Measurements from ENCODE around the gene SPOCK2.

SPOCK2 gene

DNA sequence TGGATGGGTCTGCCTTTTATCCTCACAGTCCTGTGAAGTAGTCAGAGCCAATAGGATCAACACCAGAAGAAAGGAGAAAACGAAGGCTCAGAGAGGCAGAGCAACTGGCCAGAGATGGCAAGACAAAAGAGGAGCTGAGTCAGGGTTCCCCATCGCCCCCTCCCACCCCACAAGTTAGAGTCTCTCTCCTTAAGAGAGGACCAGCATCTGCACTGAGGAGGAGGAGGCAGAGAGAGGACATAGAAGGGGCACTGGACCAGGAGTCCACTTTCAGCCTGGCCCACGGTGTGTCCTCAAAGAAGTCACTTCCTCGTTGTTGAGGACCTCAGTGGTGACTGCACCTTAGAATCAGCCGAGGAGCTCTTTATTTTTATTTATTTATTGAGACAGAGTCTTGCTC, 11.6 kb downstream of the SPOCK2 start:
- no peak for DNase-seq (ENCODE audit: low read depth)
- H3K4me3 ChIP-seq (ENCODE audit: low read length): no peak overlapping the region

DNA sequence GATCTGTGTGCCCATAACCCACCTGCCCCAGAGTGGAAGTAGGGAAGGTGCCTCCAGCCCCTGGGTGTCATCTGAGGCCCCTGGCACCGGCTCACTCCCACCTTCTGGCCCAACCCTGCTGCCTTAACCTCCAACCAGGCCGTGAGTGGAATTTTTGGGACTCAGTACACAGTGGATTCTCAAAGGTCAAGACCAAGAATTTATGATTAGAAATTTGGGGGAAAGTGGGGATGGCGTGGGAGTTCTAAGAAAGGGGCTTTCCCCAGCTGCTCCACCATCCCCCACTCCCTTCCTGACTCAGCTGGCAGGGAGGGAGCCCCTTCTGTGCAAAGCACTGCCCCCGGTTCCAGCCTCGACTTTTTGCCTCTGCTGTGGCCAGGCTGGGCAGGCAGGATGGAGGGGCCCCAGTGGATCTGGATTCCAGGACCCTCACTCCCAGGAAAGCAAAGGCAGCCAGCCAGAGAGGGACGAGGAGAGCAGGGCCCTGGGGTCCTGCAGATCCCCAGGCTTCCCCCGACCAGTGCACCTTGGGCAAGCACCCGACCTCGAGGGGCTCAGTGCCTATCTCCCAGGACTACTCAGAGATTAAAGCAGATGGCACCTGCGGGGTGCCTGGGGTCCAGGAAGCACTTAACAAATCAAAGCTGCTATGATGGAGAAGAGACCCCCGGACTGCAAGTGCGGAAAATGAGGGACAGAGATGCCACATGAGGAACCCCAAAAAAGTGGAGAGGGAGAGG, 12.8 kb downstream of the SPOCK2 start:
- no peak for DNase-seq (ENCODE audit: low read depth)
- no peak overlapping the region for H3K4me3 ChIP-seq (ENCODE audit: low read length)
- TF ChIP-seq, protein P1, sequence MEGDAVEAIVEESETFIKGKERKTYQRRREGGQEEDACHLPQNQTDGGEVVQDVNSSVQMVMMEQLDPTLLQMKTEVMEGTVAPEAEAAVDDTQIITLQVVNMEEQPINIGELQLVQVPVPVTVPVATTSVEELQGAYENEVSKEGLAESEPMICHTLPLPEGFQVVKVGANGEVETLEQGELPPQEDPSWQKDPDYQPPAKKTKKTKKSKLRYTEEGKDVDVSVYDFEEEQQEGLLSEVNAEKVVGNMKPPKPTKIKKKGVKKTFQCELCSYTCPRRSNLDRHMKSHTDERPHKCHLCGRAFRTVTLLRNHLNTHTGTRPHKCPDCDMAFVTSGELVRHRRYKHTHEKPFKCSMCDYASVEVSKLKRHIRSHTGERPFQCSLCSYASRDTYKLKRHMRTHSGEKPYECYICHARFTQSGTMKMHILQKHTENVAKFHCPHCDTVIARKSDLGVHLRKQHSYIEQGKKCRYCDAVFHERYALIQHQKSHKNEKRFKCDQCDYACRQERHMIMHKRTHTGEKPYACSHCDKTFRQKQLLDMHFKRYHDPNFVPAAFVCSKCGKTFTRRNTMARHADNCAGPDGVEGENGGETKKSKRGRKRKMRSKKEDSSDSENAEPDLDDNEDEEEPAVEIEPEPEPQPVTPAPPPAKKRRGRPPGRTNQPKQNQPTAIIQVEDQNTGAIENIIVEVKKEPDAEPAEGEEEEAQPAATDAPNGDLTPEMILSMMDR (IDR thresholded peaks at IDR 0.05; ENCODE audit: insufficient read depth, low read depth, low read length, missing control alignments): no peak

More for the DNA sequence above, 11.6 kb downstream of the SPOCK2 start:
- TF ChIP-seq, protein P1 (IDR thresholded peaks at IDR 0.05; ENCODE audit: insufficient read depth, low read depth, low read length, missing control alignments): no peak

DNA sequence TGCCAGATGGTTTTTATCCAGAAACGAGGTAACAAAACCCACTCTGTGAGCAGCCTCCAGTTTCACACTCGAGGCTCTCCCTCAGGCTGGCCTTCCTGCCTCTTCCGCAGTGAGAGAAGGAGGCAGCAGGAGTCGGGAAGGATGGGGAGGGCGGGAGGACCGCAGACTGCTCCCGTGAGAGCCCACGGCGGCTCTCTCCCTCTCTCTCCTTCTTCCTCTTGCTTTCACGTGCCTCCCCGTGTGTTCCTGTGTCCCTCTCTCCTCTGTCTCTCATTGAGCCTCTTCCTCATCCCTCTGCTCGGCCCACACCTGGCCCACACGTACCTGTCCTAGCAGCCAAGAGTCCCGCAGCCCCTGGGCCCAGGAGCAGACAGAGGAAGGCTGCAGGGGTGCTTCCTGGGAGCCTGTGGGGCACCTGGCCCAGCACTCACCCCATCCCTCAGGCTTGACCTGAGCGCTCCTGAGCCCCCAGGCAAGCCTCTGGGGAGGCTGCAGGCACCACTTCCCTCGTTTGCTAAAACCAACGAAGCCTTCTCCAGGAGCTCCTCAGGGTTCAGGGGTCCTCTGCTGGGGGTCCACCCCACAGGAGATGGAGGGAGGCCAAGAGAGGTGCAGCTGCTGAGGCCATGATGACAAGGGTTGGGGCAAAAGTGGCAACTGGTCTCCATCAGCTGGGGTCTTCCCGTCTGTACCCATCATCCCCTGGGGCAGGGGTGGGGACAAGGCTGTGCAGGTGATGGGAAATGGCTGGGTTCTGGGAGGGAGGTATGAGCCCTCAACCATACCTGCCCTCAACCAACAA, 13.6 kb downstream of the SPOCK2 start:
- no peak overlapping the region for H3K4me3 ChIP-seq (ENCODE audit: low read length)
- no peak for DNase-seq (ENCODE audit: low read depth)
- TF ChIP-seq, protein P1 (IDR thresholded peaks at IDR 0.05; ENCODE audit: insufficient read depth, low read depth, low read length, missing control alignments): no peak

DNA sequence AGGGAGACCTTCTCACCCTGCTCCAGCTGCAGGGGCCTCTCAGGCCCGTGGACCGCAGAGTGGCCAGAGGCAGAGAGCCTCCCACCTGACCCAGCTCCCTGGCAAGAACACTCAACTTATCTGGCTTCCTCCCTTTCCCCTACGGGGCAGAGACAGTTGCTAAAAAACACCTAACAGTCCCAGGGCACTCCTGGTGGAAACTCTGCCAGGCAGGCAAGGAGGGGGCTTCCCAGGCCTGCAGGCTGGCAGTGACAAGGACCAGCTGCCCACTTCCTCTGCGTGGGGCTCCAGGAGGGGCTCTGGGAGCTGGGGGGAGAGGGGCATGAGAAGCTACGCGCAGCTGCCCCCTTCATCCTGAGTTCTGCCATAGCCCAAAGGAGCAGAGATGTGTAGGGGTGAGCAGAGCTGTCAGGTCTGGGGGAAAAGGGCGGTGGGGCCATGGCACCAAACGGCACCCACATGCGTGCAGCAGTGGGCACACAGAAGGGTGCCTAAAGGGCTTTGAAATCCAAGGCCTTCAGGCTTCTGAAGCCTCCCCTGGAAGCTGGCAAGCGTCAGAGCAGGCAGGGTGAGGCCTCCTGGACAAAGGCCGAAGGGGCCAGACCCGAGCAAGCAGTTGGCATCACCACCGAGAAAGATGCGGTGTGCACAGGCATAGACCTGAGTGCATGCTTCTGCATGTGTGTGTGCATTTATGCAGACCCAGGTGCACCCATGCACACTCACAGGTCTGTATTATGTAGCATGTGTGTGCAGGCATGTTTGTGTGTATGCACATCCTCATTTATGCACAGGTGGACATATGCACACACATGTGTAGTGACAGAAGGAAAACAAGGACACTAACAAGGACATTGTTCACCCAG, 14.4 kb downstream of the SPOCK2 start:
- TF ChIP-seq, protein P1 (IDR thresholded peaks at IDR 0.05; ENCODE audit: insufficient read depth, low read depth, low read length, missing control alignments): no peak
- no peak for DNase-seq (ENCODE audit: low read depth)
- H3K4me3 ChIP-seq (ENCODE audit: low read length): no peak overlapping the region

DNA sequence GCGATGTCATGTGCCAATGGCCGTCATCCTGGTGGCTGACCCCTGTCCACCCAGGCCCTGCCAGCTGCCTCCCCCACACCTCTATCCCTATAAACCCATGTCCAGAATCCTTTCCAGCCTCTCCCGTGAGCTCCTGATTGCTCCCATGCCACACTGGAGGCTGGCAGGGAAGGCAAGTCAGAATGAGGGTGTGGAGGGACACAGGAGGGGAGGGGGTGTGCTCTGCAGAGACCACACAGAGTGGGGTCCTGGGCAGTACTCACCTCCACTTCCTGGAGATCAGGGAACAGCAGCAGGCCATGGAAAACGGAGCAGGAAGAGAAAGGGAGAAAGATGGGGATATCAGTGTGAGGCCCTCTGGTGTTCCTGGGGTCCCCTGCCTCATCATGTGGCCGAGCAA, 15.7 kb downstream of the SPOCK2 start:
- DNase-seq (ENCODE audit: low read depth): no peak
- TF ChIP-seq, protein P1 (IDR thresholded peaks at IDR 0.05; ENCODE audit: insufficient read depth, low read depth, low read length, missing control alignments): no peak
- no peak overlapping the region for H3K4me3 ChIP-seq (ENCODE audit: low read length)

DNA sequence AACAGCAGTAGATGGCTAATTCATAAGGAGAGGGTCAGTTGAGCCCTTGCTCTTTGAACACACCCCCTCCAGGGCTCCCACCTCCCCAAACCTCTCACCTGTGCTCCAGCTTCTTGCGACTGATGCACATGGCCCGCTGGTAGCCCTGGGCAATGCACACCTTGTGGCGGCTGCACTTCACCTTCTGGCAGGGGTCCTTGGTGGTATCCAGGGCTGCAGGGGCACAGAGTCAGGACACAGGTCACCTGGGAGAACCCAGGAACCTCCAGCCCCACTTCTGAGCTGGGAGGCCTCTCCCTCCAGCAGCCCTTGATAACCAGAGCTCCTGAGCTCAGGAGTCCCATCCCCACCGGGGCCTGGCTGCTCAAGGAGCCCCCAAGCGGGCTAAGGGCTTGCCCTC, 16.3 kb downstream of the SPOCK2 start:
- TF ChIP-seq, protein P1 (IDR thresholded peaks at IDR 0.05; ENCODE audit: insufficient read depth, low read depth, low read length, missing control alignments): no peak
- no peak overlapping the region for H3K4me3 ChIP-seq (ENCODE audit: low read length)
- DNase-seq (ENCODE audit: low read depth): no peak
